ENCODE results near the gene MCM7. TPM values are rescaled to one million over a fixed set of nuclear protein-coding genes. Genes with fewer than 3 reads are reported as not detected.

Gene MCM7
- polyA plus RNA-seq, 1 donor (not counting 4 experiments of a cell fraction or from before 2014, with no cell fraction given), result 46.8 TPM

- Histone ChIP-seq H3K4me1 (ENCODE audit: control insufficient read depth, extremely low read depth, insufficient read depth, low read length) (peaks cover 10% of the 10 kb centered on the region), H3K27me3 (ENCODE audit: control insufficient read depth, extremely low read depth, insufficient read depth, low read length) (no peaks in the 10 kb centered on the region), H3K4me2 (ENCODE audit: control insufficient read depth, extremely low read depth, insufficient read depth, low read depth, low read length) (peak overlapping the region; percentile 92), H3K4me3 (ENCODE audit: control insufficient read depth in 2 of 3, extremely low read depth in 1 of 3, insufficient read depth in 2 of 3, low read depth in 1 of 3, low read length in 3 of 3) (peak overlapping the region; percentile 69 to 97 (median 81)), H3K9me1 (ENCODE audit: control insufficient read depth, extremely low read depth, insufficient read depth, low read length) (no peaks in the 10 kb centered on the region), H3K9ac (ENCODE audit: control insufficient read depth, extremely low read depth, insufficient read depth, low read length) (peak overlapping the region; percentile 73), H4K20me1 (ENCODE audit: control insufficient read depth, extremely low read depth, insufficient read depth, low read length) (peaks cover 3% of the 10 kb centered on the region), H3K9me3 (ENCODE audit: control insufficient read depth, low read depth, low read length) (no peaks in the 10 kb centered on the region), H3K79me2 (ENCODE audit: control insufficient read depth, insufficient read depth, low read length) (peaks cover 15% of the 10 kb centered on the region), H2AFZ (ENCODE audit: control insufficient read depth, low read length) (peak overlapping the region; percentile 98), H3K27ac (ENCODE audit: control insufficient read depth, insufficient read depth, low read length) (peak overlapping the region; percentile 94), H3K36me3 (ENCODE audit: control insufficient read depth in 2 of 2, extremely low read depth in 1 of 2, insufficient read depth in 2 of 2, low read length in 2 of 2) (peaks cover 3 to 7% of the 10 kb centered on the region in 2 experiments)
- dilution Hi-C loops (cut with MboI; ENCODE audit: extremely low pct_ligation_motif_present, low sequenced_read_pairs), result no loop called here
- no peak for FAIRE-seq
- TF ChIP-seq CTCF (optimal IDR thresholded peaks at IDR 0.05 in 1 of 3, IDR thresholded peaks at IDR 0.05 in 1 of 3, conservative IDR thresholded peaks at IDR 0.05 in 1 of 3; ENCODE audit: extremely low read depth in 1 of 3, insufficient read depth in 2 of 3, low read length in 3 of 3) (no peak), EZH2 (IDR thresholded peaks at IDR 0.05; ENCODE audit: low read length) (no peak)
- DNase-seq (ENCODE audit: low read depth, low spot score), result no peak
These were observed 17.3 kb upstream of the MCM7 start for GRCh38 chr7:100118388-100119071.

- dilution Hi-C loops (cut with MboI; ENCODE audit: extremely low pct_ligation_motif_present, low sequenced_read_pairs), result no loop called here
- Histone ChIP-seq H3K4me1 (ENCODE audit: control insufficient read depth, extremely low read depth, insufficient read depth, low read length) (peaks cover 3% of the 10 kb centered on the region), H4K20me1 (ENCODE audit: control insufficient read depth, extremely low read depth, insufficient read depth, low read length) (peaks cover 3% of the 10 kb centered on the region), H3K4me2 (ENCODE audit: control insufficient read depth, extremely low read depth, insufficient read depth, low read depth, low read length) (no peak overlapping the region), H3K9ac (ENCODE audit: control insufficient read depth, extremely low read depth, insufficient read depth, low read length) (no peak overlapping the region), H3K27ac (ENCODE audit: control insufficient read depth, insufficient read depth, low read length) (no peak overlapping the region), H3K9me3 (ENCODE audit: control insufficient read depth, low read depth, low read length) (no peaks in the 10 kb centered on the region), H3K27me3 (ENCODE audit: control insufficient read depth, extremely low read depth, insufficient read depth, low read length) (no peaks in the 10 kb centered on the region), H3K4me3 (ENCODE audit: control insufficient read depth in 2 of 3, extremely low read depth in 1 of 3, insufficient read depth in 2 of 3, low read depth in 1 of 3, low read length in 3 of 3) (no peak overlapping the region), H3K9me1 (ENCODE audit: control insufficient read depth, extremely low read depth, insufficient read depth, low read length) (no peaks in the 10 kb centered on the region), H3K79me2 (ENCODE audit: control insufficient read depth, insufficient read depth, low read length) (peaks cover 9% of the 10 kb centered on the region), H2AFZ (ENCODE audit: control insufficient read depth, low read length) (no peak overlapping the region), H3K36me3 (ENCODE audit: control insufficient read depth in 2 of 2, extremely low read depth in 1 of 2, insufficient read depth in 2 of 2, low read length in 2 of 2) (peaks cover 12 to 13% of the 10 kb centered on the region in 2 experiments)
- TF ChIP-seq CTCF (optimal IDR thresholded peaks at IDR 0.05 in 1 of 3, IDR thresholded peaks at IDR 0.05 in 1 of 3, conservative IDR thresholded peaks at IDR 0.05 in 1 of 3; ENCODE audit: extremely low read depth in 1 of 3, insufficient read depth in 2 of 3, low read length in 3 of 3) (no peak), EZH2 (IDR thresholded peaks at IDR 0.05; ENCODE audit: low read length) (no peak)
- no peak for DNase-seq (ENCODE audit: low read depth, low spot score)
- no peak for FAIRE-seq
These were observed 13.8 kb upstream of the MCM7 start for GRCh38 chr7:100115026-100115425.

All from keratinocyte (primary cell).